ENCODE data around the gene SNRPA1.

SNRPA1 gene

GRCh38 chr15:101264011-101264410, 31.0 kb downstream of the SNRPA1 start:
- no peak overlapping the region for H3K27ac ChIP-seq (ENCODE audit: insufficient read depth, low read length, poor library complexity, severe bottlenecking)
- DNase-seq: no peak
- H3K9me3 ChIP-seq (ENCODE audit: control insufficient read depth, low read length): no peaks in the 10 kb centered on the region
- no peaks in the 10 kb centered on the region for H3K4me1 ChIP-seq (ENCODE audit: control insufficient read depth, insufficient read depth, low read length, poor library complexity, severe bottlenecking)
- H3K27me3 ChIP-seq (replicated peaks; ENCODE audit: control insufficient read depth, insufficient read depth, low read length, poor library complexity, severe bottlenecking): no peaks in the 10 kb centered on the region
- H3K36me3 ChIP-seq (ENCODE audit: control insufficient read depth, insufficient read depth, low read length): no peaks in the 10 kb centered on the region
- H3K4me3 ChIP-seq (ENCODE audit: insufficient read depth, low read depth, low read length, poor library complexity, severe bottlenecking): no peak overlapping the region

- Histone ChIP-seq H3K9me3 (ENCODE audit: control insufficient read depth, low read length) (no peaks in the 10 kb centered on the region), H3K4me1 (ENCODE audit: control insufficient read depth, insufficient read depth, low read length, poor library complexity, severe bottlenecking) (no peaks in the 10 kb centered on the region), H3K4me3 (ENCODE audit: insufficient read depth, low read depth, low read length, poor library complexity, severe bottlenecking) (no peak overlapping the region), H3K27ac (ENCODE audit: insufficient read depth, low read length, poor library complexity, severe bottlenecking) (no peak overlapping the region), H3K36me3 (ENCODE audit: control insufficient read depth, insufficient read depth, low read length) (no peaks in the 10 kb centered on the region), H3K27me3 (replicated peaks; ENCODE audit: control insufficient read depth, insufficient read depth, low read length, poor library complexity, severe bottlenecking) (no peaks in the 10 kb centered on the region)
- DNase-seq: no peak
Measured at GRCh38 chr15:101262551-101262950, 32.5 kb downstream of the SNRPA1 start.

GRCh38 chr15:101258238-101259144, 36.6 kb downstream of the SNRPA1 start:
- no peaks in the 10 kb centered on the region for H3K4me1 ChIP-seq (ENCODE audit: control insufficient read depth, insufficient read depth, low read length, poor library complexity, severe bottlenecking)
- DNase-seq: peak; percentile 12 to 36 (median 27)
- no peaks in the 10 kb centered on the region for H3K36me3 ChIP-seq (ENCODE audit: control insufficient read depth, insufficient read depth, low read length)
- no peak overlapping the region for H3K4me3 ChIP-seq (ENCODE audit: insufficient read depth, low read depth, low read length, poor library complexity, severe bottlenecking)
- H3K9me3 ChIP-seq (ENCODE audit: control insufficient read depth, low read length): no peaks in the 10 kb centered on the region
- no peaks in the 10 kb centered on the region for H3K27me3 ChIP-seq (replicated peaks; ENCODE audit: control insufficient read depth, insufficient read depth, low read length, poor library complexity, severe bottlenecking)
- no peak overlapping the region for H3K27ac ChIP-seq (ENCODE audit: insufficient read depth, low read length, poor library complexity, severe bottlenecking)

DNA sequence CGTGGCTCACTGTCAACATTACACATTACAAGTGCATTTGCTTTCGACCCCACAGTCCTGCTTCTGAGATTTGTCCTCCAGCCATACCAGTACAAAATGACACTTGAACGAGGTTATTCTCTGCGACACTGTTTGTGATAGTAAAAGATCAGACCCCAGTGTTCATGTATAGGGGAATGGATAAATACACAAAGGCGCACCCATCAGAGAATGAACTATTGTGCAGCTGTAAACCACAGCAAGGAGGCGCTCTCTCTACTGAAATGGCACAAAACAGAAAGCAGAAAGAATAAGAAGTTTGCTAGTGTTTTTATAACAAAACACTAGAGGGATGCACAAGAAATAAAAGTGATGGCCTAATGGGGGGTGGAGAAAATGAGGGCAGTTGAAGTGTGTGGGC, 38.3 kb downstream of the SNRPA1 start:
- Histone ChIP-seq H3K9me3 (ENCODE audit: control insufficient read depth, low read length) (no peaks in the 10 kb centered on the region), H3K4me1 (ENCODE audit: control insufficient read depth, insufficient read depth, low read length, poor library complexity, severe bottlenecking) (no peaks in the 10 kb centered on the region), H3K27ac (ENCODE audit: insufficient read depth, low read length, poor library complexity, severe bottlenecking) (no peak overlapping the region), H3K36me3 (ENCODE audit: control insufficient read depth, insufficient read depth, low read length) (no peaks in the 10 kb centered on the region), H3K27me3 (replicated peaks; ENCODE audit: control insufficient read depth, insufficient read depth, low read length, poor library complexity, severe bottlenecking) (no peaks in the 10 kb centered on the region), H3K4me3 (ENCODE audit: insufficient read depth, low read depth, low read length, poor library complexity, severe bottlenecking) (no peak overlapping the region)
- no peak for DNase-seq

DNA sequence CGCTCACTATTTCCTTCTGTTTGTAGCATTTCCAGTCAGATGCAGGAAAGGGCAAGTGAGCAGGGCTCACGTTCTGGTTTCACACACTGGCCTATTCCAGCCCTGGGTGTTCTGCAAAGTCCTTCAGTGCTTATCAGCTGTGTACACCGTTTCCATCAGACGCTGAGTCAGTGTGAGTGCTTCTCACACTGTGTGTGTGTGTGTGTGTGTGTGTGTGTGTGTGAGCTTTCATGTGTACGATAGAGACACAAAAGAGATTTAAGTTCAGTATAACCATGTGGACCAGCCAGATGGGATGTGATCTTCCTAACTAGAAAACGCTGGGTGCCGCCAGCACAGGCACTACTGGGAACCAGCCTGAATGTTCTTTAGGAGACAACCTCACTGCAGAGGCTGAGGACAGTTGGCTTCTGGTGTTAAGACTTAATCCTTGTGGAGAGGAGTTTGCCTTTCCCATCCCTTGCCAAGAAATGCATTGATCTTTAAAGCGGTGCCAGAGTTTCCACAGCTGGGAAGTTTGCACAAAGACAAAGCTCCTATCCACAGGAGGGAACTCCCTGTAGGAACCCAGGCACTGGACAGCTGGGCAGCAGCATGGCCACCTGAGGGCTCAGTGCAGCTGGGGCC, 39.3 kb downstream of the SNRPA1 start:
- Histone ChIP-seq H3K36me3 (ENCODE audit: control insufficient read depth, insufficient read depth, low read length) (no peaks in the 10 kb centered on the region), H3K4me1 (ENCODE audit: control insufficient read depth, insufficient read depth, low read length, poor library complexity, severe bottlenecking) (peaks cover 2% of the 10 kb centered on the region), H3K9me3 (ENCODE audit: control insufficient read depth, low read length) (no peaks in the 10 kb centered on the region), H3K4me3 (ENCODE audit: insufficient read depth, low read depth, low read length, poor library complexity, severe bottlenecking) (no peak overlapping the region), H3K27ac (ENCODE audit: insufficient read depth, low read length, poor library complexity, severe bottlenecking) (no peak overlapping the region), H3K27me3 (replicated peaks; ENCODE audit: control insufficient read depth, insufficient read depth, low read length, poor library complexity, severe bottlenecking) (no peaks in the 10 kb centered on the region)
- DNase-seq: no peak

- DNase-seq: no peak
- Histone ChIP-seq H3K9me3 (ENCODE audit: control insufficient read depth, low read length) (no peaks in the 10 kb centered on the region), H3K4me3 (ENCODE audit: insufficient read depth, low read depth, low read length, poor library complexity, severe bottlenecking) (no peak overlapping the region), H3K36me3 (ENCODE audit: control insufficient read depth, insufficient read depth, low read length) (no peaks in the 10 kb centered on the region), H3K4me1 (ENCODE audit: control insufficient read depth, insufficient read depth, low read length, poor library complexity, severe bottlenecking) (peaks cover 9% of the 10 kb centered on the region), H3K27ac (ENCODE audit: insufficient read depth, low read length, poor library complexity, severe bottlenecking) (no peak overlapping the region), H3K27me3 (replicated peaks; ENCODE audit: control insufficient read depth, insufficient read depth, low read length, poor library complexity, severe bottlenecking) (no peaks in the 10 kb centered on the region)
Measured at GRCh38 chr15:101255051-101255395, 40.0 kb downstream of the SNRPA1 start.

DNA sequence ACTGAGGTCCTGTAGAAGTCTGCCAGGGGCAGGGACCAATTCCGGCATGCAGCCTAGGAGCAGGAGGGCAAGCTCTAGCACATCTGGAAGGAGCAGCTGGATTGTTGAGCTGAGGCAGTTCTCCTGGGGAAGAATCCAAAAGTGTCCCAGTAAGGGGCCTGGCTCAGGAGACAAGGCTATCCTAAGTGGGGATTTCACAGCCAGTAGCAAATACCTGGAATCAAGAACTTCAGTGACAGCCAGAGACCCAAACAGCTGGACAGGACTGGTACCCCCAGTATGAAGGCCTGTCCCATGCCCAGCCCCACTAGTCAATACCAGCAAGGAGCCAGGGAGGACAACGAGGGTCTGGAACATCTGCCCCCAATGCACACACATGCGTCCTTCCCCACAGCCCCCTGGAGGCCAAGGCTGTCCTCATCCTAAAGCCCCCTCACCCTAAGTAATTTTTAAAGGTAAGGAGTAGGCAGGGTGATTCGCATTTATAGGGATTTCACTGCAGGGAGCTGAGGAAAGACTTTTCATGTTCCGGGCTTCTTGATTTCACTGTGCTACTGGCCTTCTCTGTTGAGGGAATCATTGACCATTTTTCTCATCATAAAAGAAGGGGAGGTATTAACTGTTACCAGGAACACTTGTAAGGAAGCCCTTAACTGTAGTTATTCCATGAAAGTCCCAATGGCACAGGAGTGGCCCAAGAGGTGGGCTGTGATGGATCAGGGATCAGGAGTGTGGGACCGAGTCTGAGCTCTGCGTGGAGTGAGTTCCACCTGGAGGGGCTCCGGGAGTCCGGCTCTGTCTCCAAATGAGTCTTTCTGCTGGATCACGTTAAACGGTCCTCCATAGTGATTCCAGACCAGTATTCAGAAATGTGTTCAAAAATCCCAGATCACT, 40.6 kb downstream of the SNRPA1 start:
- DNase-seq: no peak
- H3K9me3 ChIP-seq (ENCODE audit: control insufficient read depth, low read length): no peaks in the 10 kb centered on the region
- H3K27ac ChIP-seq (ENCODE audit: insufficient read depth, low read length, poor library complexity, severe bottlenecking): no peak overlapping the region
- no peaks in the 10 kb centered on the region for H3K36me3 ChIP-seq (ENCODE audit: control insufficient read depth, insufficient read depth, low read length)
- H3K4me1 ChIP-seq (ENCODE audit: control insufficient read depth, insufficient read depth, low read length, poor library complexity, severe bottlenecking): peaks cover 11% of the 10 kb centered on the region
- no peaks in the 10 kb centered on the region for H3K27me3 ChIP-seq (replicated peaks; ENCODE audit: control insufficient read depth, insufficient read depth, low read length, poor library complexity, severe bottlenecking)
- no peak overlapping the region for H3K4me3 ChIP-seq (ENCODE audit: insufficient read depth, low read depth, low read length, poor library complexity, severe bottlenecking)

DNA sequence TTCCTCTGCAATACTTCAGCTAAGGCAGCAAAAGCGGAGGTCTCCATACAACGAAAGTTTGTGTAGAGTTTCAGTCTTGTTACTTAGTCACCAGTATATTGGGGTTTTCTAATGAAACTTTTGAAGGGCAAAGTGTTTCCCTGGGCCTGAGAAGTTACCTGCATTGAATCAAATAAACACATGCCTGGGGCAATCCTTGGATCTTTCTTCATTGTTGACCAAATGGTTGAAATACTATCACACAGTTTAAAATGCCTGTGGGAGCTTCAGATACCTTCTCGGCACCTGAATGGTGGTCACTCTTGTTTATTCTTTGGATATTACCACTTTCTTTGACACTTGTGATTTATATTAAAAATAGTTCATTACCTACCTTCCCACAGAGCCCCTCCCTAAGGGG, 42.2 kb downstream of the SNRPA1 start:
- no peaks in the 10 kb centered on the region for H3K36me3 ChIP-seq (ENCODE audit: control insufficient read depth, insufficient read depth, low read length)
- no peak overlapping the region for H3K4me3 ChIP-seq (ENCODE audit: insufficient read depth, low read depth, low read length, poor library complexity, severe bottlenecking)
- H3K9me3 ChIP-seq (ENCODE audit: control insufficient read depth, low read length): no peaks in the 10 kb centered on the region
- no peak overlapping the region for H3K27ac ChIP-seq (ENCODE audit: insufficient read depth, low read length, poor library complexity, severe bottlenecking)
- no peak for DNase-seq
- no peaks in the 10 kb centered on the region for H3K27me3 ChIP-seq (replicated peaks; ENCODE audit: control insufficient read depth, insufficient read depth, low read length, poor library complexity, severe bottlenecking)
- peaks cover 12% of the 10 kb centered on the region for H3K4me1 ChIP-seq (ENCODE audit: control insufficient read depth, insufficient read depth, low read length, poor library complexity, severe bottlenecking)

DNA sequence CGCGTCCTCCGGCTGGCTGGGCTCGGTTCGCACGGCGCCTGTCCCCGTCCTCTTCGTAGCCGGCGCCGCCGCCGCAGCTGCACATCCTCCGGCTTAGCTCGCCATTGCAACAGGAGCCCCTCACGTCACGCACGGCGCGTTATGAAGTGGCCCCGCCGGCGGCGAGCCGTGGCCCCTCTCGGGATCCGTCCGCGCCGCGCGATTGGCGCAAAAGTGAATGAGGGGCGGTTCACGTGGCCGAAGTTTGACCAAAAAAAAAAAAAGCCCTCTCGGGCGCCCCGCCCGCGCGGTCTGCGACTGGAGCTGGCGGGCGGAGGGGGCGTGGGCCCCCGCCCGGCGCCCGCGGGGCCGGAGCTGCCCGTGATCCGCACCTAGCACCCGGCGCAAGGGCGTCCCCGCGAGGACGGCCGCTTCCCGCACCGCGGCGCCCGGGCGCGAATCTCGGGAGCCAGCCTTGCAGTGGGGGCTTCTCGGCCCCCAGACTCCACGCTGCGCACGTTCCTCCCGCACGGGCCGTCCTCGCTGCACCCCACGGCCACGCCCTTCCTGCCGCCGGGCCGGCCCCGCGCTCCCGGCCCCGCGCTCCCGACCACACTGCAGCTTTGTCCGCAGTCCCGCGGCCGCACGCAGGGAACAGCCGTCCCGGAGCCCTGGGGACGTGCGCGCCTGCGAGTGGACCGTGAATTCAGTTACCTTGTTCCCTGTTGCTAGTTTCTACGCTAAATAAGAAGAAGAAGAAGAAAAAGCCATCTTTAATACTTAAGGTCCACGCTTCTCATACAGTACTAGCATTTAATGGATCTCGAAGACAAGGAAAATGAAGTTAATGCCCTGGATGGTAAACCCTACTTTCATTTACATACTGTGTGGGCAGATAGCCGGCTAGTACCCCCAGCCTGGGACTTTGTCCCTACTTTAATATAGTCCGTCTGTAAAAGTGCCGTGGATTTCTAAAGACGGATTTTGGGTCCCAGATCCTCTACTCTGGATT, 42.9 kb downstream of the SNRPA1 start, which contains the start of gene CHSY1:
Gene CHSY1, minus strand, starts transcription at position 219 of the 991 bp plus-strand sequence. CDS start 592 bp downstream, outside the sequence.
- peak within 1 kb of the TSS; percentile 83 for H3K4me3 ChIP-seq (ENCODE audit: insufficient read depth, low read depth, low read length, poor library complexity, severe bottlenecking)

More for the DNA sequence above, 42.9 kb downstream of the SNRPA1 start, which contains the start of gene CHSY1:
- Histone ChIP-seq H3K36me3 (ENCODE audit: control insufficient read depth, insufficient read depth, low read length) (no peaks in the 10 kb centered on the region), H3K9me3 (ENCODE audit: control insufficient read depth, low read length) (no peaks in the 10 kb centered on the region), H3K27ac (ENCODE audit: insufficient read depth, low read length, poor library complexity, severe bottlenecking) (peak within 1 kb of the TSS; percentile 45), H3K4me1 (ENCODE audit: control insufficient read depth, insufficient read depth, low read length, poor library complexity, severe bottlenecking) (peaks cover 19% of the 10 kb centered on the region), H3K27me3 (replicated peaks; ENCODE audit: control insufficient read depth, insufficient read depth, low read length, poor library complexity, severe bottlenecking) (no peaks in the 10 kb centered on the region)
- peak; percentile 78 for DNase-seq

Measured in effector memory CD4-positive, alpha-beta T cell (primary cell).